ENCODE data around the gene ALOX5. TPM values are rescaled to one million over a fixed set of nuclear protein-coding genes. Genes with fewer than 3 reads are reported as not detected.

ALOX5 gene
- total and polyA plus RNA-seq, 2 experiments from 2014 or later = 3.7 to 5.4 TPM

GRCh38 chr10:45439873-45440272 is 65.9 kb downstream of the ALOX5 start (continued):
- TF ChIP-seq REST (IDR thresholded peaks at IDR 0.05; ENCODE audit: unreplicated experiment) (no peak), ETS1 (IDR thresholded peaks at IDR 0.05) (no peak), STAT1 (IDR thresholded peaks at IDR 0.05; ENCODE audit: unreplicated experiment) (no peak), CTCF (conservative IDR thresholded peaks at IDR 0.05; ENCODE audit: low read depth in 2 of 2) (no peak), ZNF114 (CRISPR knock-in tag; IDR thresholded peaks at IDR 0.05) (no peak), JUNB (IDR thresholded peaks at IDR 0.05; ENCODE audit: unreplicated experiment) (no peak)

- Histone ChIP-seq H2AFZ (no peak overlapping the region), H3K79me2 (replicated peaks; ENCODE audit: insufficient read depth) (no peaks in the 10 kb centered on the region), H3K36me3 (ENCODE audit: insufficient read depth) (no peaks in the 10 kb centered on the region), H3K9me2 (ENCODE audit: insufficient read depth) (no peaks in the 10 kb centered on the region), H3K4me3 (no peak overlapping the region), H3K4me1 (ENCODE audit: insufficient read depth) (no peaks in the 10 kb centered on the region), H3F3A (replicated peaks; ENCODE audit: low read depth) (no peaks in the 10 kb centered on the region), H4K20me1 (replicated peaks; ENCODE audit: insufficient read depth) (no peaks in the 10 kb centered on the region), H3K4me2 (no peak overlapping the region), H3K27ac (ENCODE audit: low read depth) (no peak overlapping the region), H3K27me3 (ENCODE audit: insufficient read depth) (no peaks in the 10 kb centered on the region)
- Mint-ChIP-seq H3K4me3 (no peak overlapping the region), H3K27me3 (ENCODE audit: insufficient read depth, low read depth, poor library complexity) (peaks cover 4% of the 10 kb centered on the region), H3K27ac (no peak overlapping the region), H3K9me3 (peaks cover 13% of the 10 kb centered on the region; the same call in 2 of the 3 replicates), H3K4me1 (peaks cover 5% of the 10 kb centered on the region), H3K36me3 (ENCODE audit: low read depth) (peaks cover 5% of the 10 kb centered on the region)
- DNase-seq (ENCODE audit: low spot score) (no peak), ATAC-seq (no peak)
- TF ChIP-seq ZNF331 (CRISPR knock-in tag; IDR thresholded peaks at IDR 0.05; ENCODE audit: low read depth) = no peak
- no peak for TF ChIP-seq ZNF114 (CRISPR knock-in tag; IDR thresholded peaks at IDR 0.05)
- no peak for TF ChIP-seq ETS1 (IDR thresholded peaks at IDR 0.05)
- no peak for TF ChIP-seq CREB1 (CRISPR knock-in tag; IDR thresholded peaks at IDR 0.05; ENCODE audit: low read depth)
- TF ChIP-seq EZH2 (IDR thresholded peaks at IDR 0.05; ENCODE audit: low read depth, unreplicated experiment) = no peak
These were observed 66.6 kb downstream of the ALOX5 start for GRCh38 chr10:45440511-45441062.

All from GM23338 (cell line).